K562 (cell line): Measurements from ENCODE around the gene RNF128. TPM values are rescaled to one million over a fixed set of nuclear protein-coding genes. Genes with fewer than 3 reads are reported as not detected.

Experiments used
- TEAD2 ChIP-seq: fragments of 450-650 bp; IDR thresholded peaks from 2 replicates; pipeline ENCODE4 v1.6.1; 2016; ENCODE audit warnings: missing genetic modification characterization, control low read depth, missing compliant biosample characterization
- TRIM24 ChIP-seq, 2 experiments: fragments of 450-650 bp; IDR thresholded peaks; 2 replicates each; pipeline ENCODE4 v1.6.1; 2016
- ZNF133 ChIP-seq: fragments of 250-450 bp; sonication (Bioruptor Pico); IDR thresholded peaks from 2 replicates; pipeline ENCODE4 v1.4.0; 2020; ENCODE audit warnings: mild to moderate bottlenecking
- ZNF23 ChIP-seq: fragments of 250-450 bp; sonication (Bioruptor Pico); IDR thresholded peaks from 2 replicates; pipeline ENCODE4 v1.4.0; 2020; ENCODE audit warnings: mild to moderate bottlenecking
- ZNF324 ChIP-seq: fragments of 250-450 bp; sonication (Bioruptor Pico); IDR thresholded peaks from 2 replicates; pipeline ENCODE4 v1.4.0; 2020; ENCODE audit warnings: mild to moderate bottlenecking
- ZNF431 ChIP-seq: sonication (generic); formaldehyde crosslinking; IDR thresholded peaks from 2 replicates; pipeline ENCODE4 v1.8.0; 2022; ENCODE audit warnings: mild to moderate bottlenecking, missing genetic modification reagents
- ZNF444 ChIP-seq: fragments of 250-450 bp; sonication (Bioruptor Pico); IDR thresholded peaks from 2 replicates; pipeline ENCODE4 v1.4.0; 2020; ENCODE audit warnings: mild to moderate bottlenecking, moderate library complexity
- ZNF780A ChIP-seq: fragments of 250-450 bp; sonication (Bioruptor Pico); IDR thresholded peaks from 2 replicates; pipeline ENCODE4 v1.5.0; 2021; ENCODE audit warnings: mild to moderate bottlenecking
- polyA plus RNA-seq, 8 experiments: library from polyadenylated mRNA; depleted of rRNA in 4 of 8; stranded (reverse) in 5 of 8; unstranded in 3 of 8; fragments of >200 nt; fragmentation: Nextera tagmentation in 2 of 8; fragmentation: Illumina TruSeq in 1 of 8; extraction: Ambion mirVana in 2 of 8; extraction: Trizol in 1 of 8; gene quantifications; 2 replicates each; pipeline versions ENCODE4 v1.2.1 to v1.2.3, GENCODE V29; 2011 to 2014; ENCODE audit warnings: inconsistent platforms in 1 of 8, missing spikeins in 1 of 8
- total RNA-seq, 7 experiments: library from RNA; depleted of rRNA in 6 of 7; stranded (reverse); fragments of >200 nt in 6 of 7; fragmentation: Illumina TruSeq in 2 of 7; extraction: Trizol in 2 of 7; gene quantifications; 2 replicates each; pipeline versions ENCODE4 v1.2.1 to v1.2.3, GENCODE V29; 2011 to 2021; ENCODE audit warnings: low replicate concordance in 1 of 7
- TF ChIP-seq, protein P1 (sequence below): fragments of 200-800 bp; sonication (Bioruptor generic); IDR thresholded peaks from 2 replicates; pipeline ENCODE4 v1.6.1; 2016; ENCODE audit warnings: missing genetic modification characterization, missing compliant biosample characterization
- TF ChIP-seq, protein P2 (sequence below): fragments of 150-350 bp; conservative IDR thresholded peaks from 2 replicates; pipeline ENCODE4 v1.6.1; 2014; ENCODE audit warnings: low read length
- TF ChIP-seq, protein P3 (sequence below): fragments of 250-450 bp; sonication (Bioruptor Pico); IDR thresholded peaks from 2 replicates; pipeline ENCODE4 v1.6.1; 2021; ENCODE audit warnings: mild to moderate bottlenecking

The RNF128 gene
- total and polyA plus RNA-seq, 9 of the 15 experiments (the other 6 are each of a cell fraction or from before 2014, with no cell fraction given) = 0.07 TPM; not detected in 8

DNA sequence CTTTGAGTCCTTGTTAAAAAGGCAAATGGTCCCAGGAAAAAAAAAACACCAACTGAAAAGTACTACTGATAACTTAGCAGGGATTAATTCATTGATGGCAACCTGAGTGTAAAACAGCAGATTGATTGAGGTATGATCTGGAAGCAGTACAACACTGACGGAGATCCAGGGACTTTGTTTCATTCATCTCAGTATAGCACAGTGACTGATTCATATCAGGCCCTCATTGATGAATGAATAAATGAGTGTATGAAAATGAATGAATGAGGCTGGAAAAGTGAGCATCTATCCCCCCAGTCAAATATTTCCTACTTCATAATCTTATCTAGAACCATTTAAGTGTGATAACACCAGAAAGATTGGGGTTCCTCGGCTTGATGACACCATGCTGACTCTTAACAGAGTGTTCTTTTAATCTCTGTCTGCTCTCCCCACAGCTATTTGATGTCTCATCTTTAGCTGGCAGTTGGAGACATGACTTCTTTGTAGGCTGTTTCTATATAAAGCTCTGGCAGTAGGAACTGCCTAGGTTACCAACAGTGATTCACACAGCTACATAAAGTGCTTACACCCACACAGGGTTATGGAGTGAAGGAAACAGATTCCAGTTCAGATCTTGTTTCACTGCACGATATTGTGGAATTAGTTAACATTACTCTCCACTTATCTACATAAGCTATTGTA lies 18.6 kb upstream of the RNF128 start (continued):
- TF ChIP-seq, protein P1, sequence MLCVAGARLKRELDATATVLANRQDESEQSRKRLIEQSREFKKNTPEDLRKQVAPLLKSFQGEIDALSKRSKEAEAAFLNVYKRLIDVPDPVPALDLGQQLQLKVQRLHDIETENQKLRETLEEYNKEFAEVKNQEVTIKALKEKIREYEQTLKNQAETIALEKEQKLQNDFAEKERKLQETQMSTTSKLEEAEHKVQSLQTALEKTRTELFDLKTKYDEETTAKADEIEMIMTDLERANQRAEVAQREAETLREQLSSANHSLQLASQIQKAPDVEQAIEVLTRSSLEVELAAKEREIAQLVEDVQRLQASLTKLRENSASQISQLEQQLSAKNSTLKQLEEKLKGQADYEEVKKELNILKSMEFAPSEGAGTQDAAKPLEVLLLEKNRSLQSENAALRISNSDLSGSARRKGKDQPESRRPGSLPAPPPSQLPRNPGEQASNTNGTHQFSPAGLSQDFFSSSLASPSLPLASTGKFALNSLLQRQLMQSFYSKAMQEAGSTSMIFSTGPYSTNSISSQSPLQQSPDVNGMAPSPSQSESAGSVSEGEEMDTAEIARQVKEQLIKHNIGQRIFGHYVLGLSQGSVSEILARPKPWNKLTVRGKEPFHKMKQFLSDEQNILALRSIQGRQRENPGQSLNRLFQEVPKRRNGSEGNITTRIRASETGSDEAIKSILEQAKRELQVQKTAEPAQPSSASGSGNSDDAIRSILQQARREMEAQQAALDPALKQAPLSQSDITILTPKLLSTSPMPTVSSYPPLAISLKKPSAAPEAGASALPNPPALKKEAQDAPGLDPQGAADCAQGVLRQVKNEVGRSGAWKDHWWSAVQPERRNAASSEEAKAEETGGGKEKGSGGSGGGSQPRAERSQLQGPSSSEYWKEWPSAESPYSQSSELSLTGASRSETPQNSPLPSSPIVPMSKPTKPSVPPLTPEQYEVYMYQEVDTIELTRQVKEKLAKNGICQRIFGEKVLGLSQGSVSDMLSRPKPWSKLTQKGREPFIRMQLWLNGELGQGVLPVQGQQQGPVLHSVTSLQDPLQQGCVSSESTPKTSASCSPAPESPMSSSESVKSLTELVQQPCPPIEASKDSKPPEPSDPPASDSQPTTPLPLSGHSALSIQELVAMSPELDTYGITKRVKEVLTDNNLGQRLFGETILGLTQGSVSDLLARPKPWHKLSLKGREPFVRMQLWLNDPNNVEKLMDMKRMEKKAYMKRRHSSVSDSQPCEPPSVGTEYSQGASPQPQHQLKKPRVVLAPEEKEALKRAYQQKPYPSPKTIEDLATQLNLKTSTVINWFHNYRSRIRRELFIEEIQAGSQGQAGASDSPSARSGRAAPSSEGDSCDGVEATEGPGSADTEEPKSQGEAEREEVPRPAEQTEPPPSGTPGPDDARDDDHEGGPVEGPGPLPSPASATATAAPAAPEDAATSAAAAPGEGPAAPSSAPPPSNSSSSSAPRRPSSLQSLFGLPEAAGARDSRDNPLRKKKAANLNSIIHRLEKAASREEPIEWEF (CRISPR knock-in tag) = no peak
- TF ChIP-seq ZNF444 (CRISPR knock-in tag) = no peak
- TF ChIP-seq ZNF780A = no peak
- TF ChIP-seq ZNF324 (CRISPR knock-in tag) = no peak
- TF ChIP-seq, protein P2, sequence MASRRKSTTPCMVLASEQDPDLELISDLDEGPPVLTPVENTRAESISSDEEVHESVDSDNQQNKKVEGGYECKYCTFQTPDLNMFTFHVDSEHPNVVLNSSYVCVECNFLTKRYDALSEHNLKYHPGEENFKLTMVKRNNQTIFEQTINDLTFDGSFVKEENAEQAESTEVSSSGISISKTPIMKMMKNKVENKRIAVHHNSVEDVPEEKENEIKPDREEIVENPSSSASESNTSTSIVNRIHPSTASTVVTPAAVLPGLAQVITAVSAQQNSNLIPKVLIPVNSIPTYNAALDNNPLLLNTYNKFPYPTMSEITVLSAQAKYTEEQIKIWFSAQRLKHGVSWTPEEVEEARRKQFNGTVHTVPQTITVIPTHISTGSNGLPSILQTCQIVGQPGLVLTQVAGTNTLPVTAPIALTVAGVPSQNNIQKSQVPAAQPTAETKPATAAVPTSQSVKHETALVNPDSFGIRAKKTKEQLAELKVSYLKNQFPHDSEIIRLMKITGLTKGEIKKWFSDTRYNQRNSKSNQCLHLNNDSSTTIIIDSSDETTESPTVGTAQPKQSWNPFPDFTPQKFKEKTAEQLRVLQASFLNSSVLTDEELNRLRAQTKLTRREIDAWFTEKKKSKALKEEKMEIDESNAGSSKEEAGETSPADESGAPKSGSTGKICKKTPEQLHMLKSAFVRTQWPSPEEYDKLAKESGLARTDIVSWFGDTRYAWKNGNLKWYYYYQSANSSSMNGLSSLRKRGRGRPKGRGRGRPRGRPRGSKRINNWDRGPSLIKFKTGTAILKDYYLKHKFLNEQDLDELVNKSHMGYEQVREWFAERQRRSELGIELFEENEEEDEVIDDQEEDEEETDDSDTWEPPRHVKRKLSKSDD = no peak
- TF ChIP-seq, protein P3, sequence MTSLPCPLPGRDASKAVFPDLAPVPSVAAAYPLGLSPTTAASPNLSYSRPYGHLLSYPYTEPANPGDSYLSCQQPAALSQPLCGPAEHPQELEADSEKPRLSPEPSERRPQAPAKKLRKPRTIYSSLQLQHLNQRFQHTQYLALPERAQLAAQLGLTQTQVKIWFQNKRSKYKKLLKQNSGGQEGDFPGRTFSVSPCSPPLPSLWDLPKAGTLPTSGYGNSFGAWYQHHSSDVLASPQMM (CRISPR knock-in tag) = no peak
- no peak for TF ChIP-seq ZNF23
- no peak for TF ChIP-seq TRIM24 (IDR thresholded peaks at IDR 0.05)
- TF ChIP-seq TEAD2 (tag) = no peak
- TF ChIP-seq ZNF431 (CRISPR knock-in tag) = no peak
- TF ChIP-seq ZNF133 (CRISPR knock-in tag) = no peak
- TF ChIP-seq, all 486 proteins: peak for 0
